Hepatocyte (in vitro differentiated cells): ENCODE data around the gene KRTAP12-2.

ENCODE experiments used
- EZH2 ChIP-seq: fragments of 200-600 bp; sonication (generic); IDR thresholded peaks from 2 replicates; pipeline ENCODE4 v1.6.1; 2016; ENCODE audit warnings: antibody characterized with exemption, mild to moderate bottlenecking, borderline replicate concordance
- EZH2phosphoT487 ChIP-seq: fragments of 200-600 bp; sonication (generic); IDR thresholded peaks from one replicate; pipeline ENCODE4 v1.6.1; 2018; ENCODE audit warnings: antibody characterized with exemption, mild to moderate bottlenecking, low read depth, moderate library complexity; ENCODE audit not compliant: unreplicated experiment, severe bottlenecking
- TF ChIP-seq, protein P1 (sequence below): fragments of 200-600 bp; sonication (generic); IDR thresholded peaks from 2 replicates; pipeline ENCODE4 v1.5.1; 2016; ENCODE audit warnings: antibody characterized with exemption, mild to moderate bottlenecking; ENCODE audit not compliant: poor library complexity

DNA sequence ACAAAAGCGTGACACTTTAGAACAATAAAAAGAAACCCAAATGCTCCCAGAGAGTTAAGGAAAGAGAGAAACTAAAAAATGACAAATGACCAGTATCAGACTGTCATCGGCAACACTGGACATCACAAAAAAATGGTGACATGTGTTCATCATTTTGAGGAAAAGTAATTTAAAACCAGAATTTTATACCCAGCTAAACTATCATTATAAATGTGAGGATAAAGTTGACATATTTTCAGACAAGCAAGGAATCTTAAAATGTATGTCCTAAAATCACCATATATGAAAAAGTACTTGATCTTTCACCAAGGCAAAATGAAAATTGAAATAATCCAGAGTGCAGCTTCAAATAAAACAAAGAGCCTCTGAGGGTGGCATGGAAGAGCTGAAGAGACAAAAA, 21.8 kb downstream of the KRTAP12-2 start:
- TF ChIP-seq, protein P1, sequence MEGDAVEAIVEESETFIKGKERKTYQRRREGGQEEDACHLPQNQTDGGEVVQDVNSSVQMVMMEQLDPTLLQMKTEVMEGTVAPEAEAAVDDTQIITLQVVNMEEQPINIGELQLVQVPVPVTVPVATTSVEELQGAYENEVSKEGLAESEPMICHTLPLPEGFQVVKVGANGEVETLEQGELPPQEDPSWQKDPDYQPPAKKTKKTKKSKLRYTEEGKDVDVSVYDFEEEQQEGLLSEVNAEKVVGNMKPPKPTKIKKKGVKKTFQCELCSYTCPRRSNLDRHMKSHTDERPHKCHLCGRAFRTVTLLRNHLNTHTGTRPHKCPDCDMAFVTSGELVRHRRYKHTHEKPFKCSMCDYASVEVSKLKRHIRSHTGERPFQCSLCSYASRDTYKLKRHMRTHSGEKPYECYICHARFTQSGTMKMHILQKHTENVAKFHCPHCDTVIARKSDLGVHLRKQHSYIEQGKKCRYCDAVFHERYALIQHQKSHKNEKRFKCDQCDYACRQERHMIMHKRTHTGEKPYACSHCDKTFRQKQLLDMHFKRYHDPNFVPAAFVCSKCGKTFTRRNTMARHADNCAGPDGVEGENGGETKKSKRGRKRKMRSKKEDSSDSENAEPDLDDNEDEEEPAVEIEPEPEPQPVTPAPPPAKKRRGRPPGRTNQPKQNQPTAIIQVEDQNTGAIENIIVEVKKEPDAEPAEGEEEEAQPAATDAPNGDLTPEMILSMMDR, result no peak
- no peak for TF ChIP-seq EZH2
- TF ChIP-seq EZH2phosphoT487, result no peak
